GM21528 (cell line): Measurements from ENCODE around the gene TNFSF13.
A peak's percentile ranks its signal among the peaks of the same experiment; 100 is the strongest.

Experiments used
- ATAC-seq: cut with Tn5 transposase; IDR thresholded peaks from one replicate; pipeline ENCODE4 v1.9.1; 2021; ENCODE audit warnings: mild to moderate bottlenecking, moderate library complexity; ENCODE audit not compliant: unreplicated experiment, low FRiP score

Gene TNFSF13

DNA sequence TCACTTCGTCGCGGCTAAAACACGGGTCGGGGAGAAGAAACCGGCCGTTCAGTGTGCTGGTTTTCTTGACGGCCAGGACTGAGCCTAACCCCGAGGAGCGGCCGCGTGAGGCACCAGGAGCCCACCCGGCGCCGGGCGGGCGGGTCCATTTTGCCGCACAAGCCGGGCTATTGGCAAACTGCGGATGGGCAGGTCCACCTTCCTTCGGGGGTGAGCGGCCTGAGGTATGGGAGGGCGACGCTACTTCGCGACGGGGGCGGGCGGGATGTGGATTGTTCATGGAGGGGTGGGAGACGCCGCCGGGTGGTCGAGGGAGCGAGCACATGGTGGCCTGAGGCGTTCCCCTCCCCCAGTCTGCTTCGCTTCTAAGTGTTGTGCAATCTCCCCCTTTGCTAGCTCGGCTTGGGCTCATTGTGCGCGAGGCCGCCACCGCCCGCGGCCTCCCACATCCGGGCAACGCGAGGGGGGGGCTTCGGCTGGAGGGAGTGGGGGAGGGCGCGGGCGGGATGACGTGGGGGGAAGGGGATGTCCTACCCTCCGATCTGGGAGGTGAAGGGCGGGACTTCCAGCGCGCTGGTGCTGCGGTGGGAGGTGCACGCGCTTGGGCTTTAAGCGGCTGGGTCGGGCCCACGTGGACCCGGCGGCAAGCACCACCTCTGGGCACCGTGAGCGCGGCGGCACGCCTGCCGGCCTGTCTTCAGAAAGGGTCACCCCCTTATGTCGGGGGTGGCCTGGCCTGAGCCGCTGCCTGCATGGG lies 15.0 kb downstream of the TNFSF13 start:
- no peak for ATAC-seq

DNA sequence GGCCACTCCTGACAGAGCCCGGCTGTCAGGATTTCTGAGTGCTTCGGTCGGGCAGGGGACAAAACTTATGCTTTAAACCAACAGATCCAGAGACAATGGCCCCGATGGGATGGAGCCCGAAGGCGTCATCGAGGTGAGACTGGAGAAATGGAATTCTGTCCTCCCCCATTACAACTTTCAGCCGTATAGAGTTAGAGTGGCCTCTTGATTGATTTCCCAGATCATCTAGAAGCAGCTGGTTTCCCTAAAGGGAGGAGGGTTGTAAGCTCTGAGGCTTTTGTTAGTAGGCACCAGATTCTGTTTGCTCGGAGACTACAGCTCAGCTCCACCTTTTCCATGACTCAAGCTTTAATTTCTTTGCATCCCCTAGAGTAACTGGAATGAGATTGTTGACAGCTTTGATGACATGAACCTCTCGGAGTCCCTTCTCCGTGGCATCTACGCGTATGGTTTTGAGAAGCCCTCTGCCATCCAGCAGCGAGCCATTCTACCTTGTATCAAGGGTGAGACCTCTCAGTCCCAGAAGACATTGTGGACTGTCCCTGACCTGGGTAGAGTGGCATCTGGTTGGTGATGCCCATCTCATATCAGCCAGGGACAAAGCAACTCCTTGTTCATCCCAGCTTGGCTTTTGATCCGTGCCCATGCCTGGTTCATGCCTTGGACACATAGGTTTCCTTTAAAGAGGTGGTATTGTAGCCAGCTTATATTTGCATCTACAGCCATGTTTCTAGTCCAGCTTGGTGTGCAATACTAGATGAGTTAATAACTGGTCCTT lies 15.8 kb downstream of the TNFSF13 start:
- ATAC-seq, result no peak

DNA sequence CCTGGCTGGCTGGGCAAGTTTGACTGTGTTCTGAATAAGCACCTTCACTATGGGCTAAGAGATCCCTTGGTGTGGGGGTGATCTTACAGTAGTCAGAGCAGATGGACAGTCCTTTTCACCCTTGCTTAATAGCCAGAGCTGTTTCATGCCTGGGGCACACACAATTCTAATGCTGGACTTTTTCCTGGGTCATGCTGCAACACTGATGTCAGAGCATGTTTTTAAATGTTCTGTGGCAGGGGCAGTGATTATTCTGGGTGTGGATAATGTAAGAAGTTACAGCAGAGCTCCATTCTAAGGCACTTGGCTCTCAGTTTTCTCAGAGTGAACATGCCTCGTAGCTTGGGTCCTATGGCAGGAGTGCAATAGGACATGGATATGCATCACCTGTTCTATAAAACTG lies 16.9 kb downstream of the TNFSF13 start:
- no peak for ATAC-seq

DNA sequence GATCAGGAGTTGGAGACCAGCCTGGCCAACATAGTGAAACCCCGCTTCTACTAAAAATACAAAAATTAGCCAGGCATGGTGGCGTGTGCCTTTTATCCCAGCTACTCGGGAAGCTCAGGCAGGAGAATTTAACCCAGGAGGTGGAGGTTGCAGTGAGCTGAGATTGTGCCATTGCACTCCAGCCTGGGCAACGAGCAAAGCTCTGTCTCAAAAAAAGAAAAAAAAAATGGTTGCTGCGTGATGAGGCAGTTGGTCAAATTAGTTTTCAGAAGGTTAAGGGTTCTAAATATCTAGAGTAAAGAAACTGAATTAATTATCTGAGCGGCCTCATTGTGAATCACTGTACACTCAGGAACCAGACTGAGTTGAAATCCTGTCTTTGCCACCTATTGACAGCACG lies 17.4 kb downstream of the TNFSF13 start:
- no peak for ATAC-seq

DNA sequence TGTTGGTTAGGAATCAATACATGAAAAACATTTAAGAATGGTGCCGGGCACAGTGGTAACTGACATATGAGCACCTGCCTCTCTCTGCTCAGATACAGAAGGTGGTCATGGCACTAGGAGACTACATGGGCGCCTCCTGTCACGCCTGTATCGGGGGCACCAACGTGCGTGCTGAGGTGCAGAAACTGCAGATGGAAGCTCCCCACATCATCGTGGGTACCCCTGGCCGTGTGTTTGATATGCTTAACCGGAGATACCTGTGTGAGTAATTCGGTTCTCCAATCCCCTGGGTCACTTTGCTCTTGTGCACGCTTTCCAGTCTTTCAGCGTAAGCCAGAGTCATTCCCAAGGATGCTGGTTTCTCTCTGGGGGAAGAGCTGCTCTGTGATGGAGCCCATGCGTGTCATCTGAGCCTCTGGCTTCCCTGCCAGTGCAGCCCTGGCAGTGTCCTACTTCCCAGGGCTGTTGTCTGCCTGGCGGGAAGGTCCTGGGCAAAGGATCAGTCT lies 17.9 kb downstream of the TNFSF13 start:
- no peak for ATAC-seq

DNA sequence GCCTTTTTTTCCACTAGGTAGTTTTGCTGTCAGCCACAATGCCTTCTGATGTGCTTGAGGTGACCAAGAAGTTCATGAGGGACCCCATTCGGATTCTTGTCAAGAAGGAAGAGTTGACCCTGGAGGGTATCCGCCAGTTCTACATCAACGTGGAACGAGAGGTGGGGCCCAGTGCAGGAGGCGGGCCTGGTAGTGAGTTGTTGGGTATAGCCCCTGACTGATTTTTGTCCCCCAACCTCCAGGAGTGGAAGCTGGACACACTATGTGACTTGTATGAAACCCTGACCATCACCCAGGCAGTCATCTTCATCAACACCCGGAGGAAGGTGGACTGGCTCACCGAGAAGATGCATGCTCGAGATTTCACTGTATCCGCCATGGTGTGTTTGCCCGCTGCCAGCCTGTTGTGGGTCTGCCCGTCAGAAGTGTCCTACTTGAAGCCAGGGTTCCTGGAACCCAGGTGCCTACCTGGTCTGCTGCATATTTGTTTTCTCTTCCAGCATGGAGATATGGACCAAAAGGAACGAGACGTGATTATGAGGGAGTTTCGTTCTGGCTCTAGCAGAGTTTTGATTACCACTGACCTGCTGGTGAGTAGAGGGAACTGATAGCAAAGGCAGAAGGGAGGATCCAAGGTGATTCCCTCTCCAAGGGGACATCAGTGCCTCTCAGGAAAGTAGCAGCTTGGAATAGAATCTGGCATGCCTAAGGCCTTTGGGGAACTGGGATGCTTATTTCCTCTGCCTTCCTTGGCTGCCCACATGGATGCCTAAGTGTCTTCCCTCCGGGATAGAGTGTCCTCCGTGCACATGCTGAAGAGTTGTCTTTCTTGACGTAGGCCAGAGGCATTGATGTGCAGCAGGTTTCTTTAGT lies 19.0 kb downstream of the TNFSF13 start:
- ATAC-seq, result no peak

DNA sequence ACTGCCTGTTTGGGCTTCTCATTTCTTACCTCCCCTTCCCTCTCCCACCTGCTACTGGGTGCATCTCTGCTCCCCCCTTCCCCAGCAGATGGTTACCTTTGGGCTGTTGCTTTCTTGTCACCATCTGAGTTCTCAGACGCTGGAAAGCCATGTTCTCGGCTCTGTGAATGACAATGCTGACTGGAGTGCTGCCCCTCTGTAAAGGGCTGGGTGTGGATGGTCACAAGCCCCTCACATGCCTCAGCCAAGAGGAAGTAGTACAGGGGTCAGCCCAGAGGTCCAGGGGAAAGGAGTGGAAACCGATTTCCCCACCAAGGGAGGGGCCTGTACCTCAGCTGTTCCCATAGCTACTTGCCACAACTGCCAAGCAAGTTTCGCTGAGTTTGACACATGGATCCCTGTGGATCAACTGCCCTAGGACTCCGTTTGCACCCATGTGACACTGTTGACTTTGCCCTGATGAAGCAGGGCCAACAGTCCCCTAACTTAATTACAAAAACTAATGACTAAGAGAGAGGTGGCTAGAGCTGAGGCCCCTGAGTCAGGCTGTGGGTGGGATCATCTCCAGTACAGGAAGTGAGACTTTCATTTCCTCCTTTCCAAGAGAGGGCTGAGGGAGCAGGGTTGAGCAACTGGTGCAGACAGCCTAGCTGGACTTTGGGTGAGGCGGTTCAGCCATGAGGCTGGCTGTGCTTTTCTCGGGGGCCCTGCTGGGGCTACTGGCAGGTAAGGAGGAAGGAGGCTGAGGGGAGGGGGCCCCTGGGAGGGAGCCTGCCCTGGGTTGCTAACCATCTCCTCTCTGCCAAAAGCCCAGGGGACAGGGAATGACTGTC lies 20.7 kb downstream of the TNFSF13 start, which contains the start of gene CD68:
CD68 (plus strand) TSS at position 638 of the 833 bp plus-strand sequence; CDS start at position 678, 40 bp downstream.
- no peak for ATAC-seq

DNA sequence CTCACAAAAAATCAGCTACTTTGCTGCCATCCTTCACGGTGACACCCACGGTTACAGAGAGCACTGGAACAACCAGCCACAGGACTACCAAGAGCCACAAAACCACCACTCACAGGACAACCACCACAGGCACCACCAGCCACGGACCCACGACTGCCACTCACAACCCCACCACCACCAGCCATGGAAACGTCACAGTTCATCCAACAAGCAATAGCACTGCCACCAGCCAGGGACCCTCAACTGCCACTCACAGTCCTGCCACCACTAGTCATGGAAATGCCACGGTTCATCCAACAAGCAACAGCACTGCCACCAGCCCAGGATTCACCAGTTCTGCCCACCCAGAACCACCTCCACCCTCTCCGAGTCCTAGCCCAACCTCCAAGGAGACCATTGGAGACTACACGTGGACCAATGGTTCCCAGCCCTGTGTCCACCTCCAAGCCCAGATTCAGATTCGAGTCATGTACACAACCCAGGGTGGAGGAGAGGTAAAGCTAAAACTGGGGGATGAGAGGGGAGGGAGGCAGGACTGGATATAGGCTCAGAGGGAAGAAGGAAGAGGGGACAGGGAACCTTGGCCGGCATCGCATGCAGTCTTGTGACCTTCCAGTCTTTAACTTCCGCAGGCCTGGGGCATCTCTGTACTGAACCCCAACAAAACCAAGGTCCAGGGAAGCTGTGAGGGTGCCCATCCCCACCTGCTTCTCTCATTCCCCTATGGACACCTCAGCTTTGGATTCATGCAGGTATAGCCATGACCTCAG lies 21.5 kb downstream of the TNFSF13 start:
- no peak for ATAC-seq

DNA sequence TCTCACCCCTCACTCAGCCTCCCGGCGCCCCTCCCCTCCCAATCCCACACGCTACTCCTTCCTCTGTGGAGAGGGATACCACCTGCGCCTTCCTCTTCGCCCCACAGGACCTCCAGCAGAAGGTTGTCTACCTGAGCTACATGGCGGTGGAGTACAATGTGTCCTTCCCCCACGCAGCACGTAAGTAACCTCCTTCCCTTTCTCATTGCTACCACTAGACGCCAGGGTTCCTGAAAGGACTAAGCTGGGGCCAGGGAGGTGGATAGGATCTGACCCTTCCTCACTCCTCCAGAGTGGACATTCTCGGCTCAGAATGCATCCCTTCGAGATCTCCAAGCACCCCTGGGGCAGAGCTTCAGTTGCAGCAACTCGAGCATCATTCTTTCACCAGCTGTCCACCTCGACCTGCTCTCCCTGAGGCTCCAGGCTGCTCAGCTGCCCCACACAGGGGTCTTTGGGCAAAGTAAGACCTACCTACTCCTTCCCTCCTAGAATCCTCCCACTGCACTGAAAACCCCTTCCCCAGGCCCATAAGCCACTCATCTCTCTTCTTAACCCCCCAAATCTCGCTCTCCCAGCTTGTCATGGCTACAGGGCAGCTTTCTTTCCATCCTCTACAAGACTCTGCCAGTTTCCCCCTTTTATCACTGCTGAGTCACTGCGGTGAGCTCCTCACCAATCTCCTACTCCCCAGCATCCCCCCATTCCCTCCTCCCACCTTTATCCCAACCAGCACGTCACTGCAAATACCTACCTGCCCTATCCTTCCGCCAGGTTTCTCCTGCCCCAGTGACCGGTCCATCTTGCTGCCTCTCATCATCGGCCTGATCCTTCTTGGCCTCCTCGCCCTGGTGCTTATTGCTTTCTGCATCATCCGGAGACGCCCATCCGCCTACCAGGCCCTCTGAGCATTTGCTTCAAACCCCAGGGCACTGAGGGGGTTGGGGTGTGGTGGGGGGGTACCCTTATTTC lies 22.3 kb downstream of the TNFSF13 start:
- ATAC-seq, result no peak

DNA sequence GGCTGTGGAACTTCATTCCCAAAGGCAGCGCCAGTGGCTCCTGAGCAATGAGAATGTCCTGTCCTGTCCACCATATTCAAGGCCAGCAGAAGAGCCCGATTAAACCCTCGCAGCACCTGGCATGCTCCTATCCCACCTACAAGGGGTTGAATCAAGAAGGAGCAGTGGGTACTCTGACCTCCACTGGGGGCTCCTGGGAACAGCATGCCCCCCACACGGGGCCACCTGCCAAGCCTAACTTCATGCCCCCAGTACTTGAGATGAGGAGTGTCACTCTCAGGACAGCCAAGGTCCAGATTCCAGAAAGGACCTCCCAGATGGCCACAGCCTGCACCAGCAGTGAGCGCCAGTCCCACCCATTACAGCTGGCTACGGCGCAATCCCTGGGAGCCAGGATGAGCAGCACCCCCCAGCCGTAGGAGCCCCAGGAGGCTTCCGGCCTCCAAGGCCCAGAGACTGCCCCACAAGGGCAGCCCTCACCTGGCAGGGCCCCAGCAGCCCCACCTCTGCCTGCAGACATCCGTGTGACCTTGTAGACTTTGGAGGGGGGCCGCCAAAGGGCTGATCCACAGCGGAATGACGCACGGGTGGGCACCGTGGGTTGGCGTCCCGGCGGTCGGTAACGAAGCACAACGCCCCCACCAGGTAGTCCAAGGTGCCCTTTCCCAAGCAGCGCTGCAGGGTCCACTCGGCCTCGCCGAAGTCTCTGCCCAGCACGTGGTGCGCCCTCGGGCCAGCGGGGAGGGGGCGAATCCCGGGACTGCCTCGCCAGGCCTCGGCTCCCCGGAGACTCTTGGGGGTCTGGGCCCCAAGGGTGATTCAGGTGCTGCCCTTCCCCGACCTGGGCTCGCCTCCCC lies 24.1 kb downstream of the TNFSF13 start:
- ATAC-seq, result no peak

DNA sequence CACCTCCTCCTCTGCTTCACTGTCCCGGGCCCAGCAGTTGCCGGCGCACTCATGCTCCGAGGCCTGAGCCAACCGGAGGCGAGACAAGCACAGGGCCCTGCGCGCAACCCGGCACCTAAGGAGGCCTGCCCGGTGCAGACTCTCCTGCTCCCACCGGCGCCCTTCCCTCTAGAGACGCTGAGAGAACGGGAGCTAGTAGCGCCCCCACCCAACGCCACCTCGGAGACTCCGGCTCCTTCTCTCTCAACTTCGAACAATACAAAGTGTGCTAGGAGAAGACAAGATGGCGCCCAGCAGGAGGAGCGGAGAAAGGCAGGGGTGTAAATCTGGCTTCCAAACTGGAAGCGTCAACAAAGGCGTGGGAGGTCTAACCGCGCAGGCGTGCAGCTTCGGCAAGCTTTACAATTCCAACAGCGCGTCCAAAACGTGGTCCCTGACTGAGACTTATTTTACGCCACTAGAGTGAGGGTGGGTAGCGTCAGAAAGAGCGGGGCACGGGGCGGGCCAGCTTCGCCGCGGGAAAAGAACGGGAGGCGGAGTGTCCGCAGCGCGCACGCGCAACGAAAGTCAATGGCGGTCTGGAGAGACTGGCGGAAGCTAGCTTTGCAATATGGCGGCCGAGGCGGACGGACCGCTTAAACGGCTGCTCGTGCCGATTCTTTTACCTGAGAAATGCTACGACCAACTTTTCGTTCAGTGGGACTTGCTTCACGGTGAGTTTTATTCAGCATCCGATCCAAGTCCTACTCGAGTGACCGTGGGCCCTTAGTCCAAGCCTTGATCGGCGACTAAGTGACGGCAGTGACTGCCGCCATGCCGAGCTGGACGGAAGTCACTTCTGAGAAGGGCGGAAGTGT lies 24.9 kb downstream of the TNFSF13 start, which contains the start of gene MPDU1:
MPDU1 (plus strand) TSS at position 600 of the 857 bp plus-strand sequence; CDS start at position 611, 11 bp downstream.
- ATAC-seq, result peak; percentile 68

DNA sequence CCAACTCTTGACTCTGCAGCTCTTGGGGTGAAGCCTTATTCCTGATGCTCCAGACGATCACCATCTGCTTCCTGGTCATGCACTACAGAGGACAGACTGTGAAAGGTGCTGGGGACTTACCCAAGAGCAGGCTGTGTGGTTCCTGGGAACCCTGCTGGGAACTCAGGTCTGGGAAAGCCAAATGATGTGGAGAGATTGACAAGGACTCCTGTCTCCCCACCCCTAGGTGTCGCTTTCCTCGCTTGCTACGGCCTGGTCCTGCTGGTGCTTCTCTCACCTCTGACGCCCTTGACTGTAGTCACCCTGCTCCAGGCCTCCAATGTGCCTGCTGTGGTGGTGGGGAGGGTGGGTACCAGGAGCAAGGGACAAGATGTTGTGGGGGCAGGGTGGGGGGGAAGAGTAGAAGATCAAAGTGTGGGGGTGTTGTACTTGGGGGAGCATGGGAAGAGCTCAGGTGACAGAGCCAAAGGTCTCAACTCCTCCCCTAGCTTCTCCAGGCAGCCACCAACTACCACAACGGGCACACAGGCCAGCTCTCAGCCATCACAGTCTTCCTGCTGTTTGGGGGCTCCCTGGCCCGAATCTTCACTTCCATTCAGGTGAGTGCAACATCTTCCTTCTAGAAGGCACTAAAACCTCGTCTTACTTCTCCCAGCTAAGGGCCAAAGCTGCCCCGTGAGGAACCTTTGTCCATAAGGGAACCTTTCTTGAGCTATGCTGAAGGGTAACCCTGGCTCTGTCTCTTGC lies 28.3 kb downstream of the TNFSF13 start:
- ATAC-seq, result no peak

DNA sequence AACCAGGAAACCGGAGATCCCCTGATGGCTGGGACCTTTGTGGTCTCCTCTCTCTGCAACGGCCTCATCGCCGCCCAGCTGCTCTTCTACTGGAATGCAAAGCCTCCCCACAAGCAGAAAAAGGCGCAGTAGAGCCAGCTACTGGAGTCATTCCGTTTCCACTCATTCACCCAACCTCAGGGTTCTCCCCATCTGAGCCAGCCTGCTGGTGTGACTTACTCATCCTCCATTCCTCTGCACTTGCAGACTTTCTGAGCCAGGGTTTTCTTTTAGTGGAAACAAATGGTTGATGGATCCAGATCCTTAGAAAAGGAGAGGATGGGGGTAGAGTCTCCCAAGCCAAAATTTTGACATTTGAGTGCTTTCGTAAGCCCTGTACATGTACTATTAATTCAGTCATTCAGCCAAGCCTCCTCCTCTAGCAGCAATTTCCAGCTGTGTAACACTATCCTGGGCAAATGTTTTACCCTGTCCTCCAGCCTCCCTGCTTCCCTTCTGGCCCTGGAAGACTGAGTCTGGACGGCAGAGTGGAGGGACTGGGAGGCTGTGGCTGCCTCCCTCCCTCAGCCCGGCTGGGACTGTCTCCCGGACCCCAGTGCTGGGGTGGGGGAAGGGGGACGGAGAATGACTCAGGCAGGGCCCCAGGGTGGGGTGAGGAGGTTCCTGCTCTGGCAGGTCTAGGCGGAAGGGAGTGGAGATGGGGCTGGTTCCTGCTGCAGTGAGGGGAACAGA lies 29.0 kb downstream of the TNFSF13 start:
- no peak for ATAC-seq

DNA sequence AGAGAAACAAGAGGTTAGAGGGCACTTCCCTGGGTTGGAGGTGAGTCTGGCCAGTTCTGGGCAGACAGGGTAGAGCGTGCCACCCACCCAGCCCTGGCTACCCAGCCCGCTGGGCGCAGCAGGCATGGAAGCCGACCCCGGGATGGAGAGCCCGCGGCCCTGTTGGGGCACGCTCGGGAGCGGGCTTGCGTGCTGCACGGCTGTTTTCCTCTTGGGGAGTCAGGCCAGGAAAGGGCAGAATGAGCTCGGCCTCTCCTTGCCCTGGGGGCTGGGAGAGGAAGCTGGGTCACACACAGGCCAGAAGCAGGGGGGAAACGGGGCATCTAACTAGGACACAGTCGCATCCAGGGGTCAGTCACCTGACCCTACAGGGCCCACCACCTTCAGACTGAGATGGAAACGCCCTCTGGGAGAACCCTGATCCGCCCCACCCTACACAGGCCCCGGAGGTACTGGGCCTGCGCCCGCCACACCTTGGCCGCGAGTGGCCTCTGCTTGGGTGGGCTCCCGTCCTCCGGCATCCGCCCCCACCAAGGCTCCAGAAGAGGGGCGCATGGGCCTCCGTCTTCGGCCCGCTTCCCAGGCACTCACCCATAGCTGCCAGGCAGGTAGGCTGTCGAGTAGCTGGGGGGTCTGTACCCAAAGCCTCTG lies 30.1 kb downstream of the TNFSF13 start:
- no peak for ATAC-seq
